ENCODE results near the gene TSR1.

- no peak for TF ChIP-seq CTCF (IDR thresholded peaks at IDR 0.05)
- no peak for TF ChIP-seq POLR2A (IDR thresholded peaks at IDR 0.05)
Measured at GRCh38 chr17:2362881-2363280, 26.6 kb upstream of the TSR1 start.

Data from esophagus squamous epithelium (tissue), 4 donors.